SU-DHL-6 (cell line): ENCODE measurements around the gene FZD8.

Source experiments
- H2AFZ ChIP-seq: fragments of 200-600 bp; sonication (generic); 2 replicates; pipeline ENCODE4 v1.6.1; 2014; ENCODE audit warnings: low read depth, mild to moderate bottlenecking, moderate library complexity, mixed read lengths, antibody characterized with exemption, low read length; ENCODE audit not compliant: severe bottlenecking
- H3F3A ChIP-seq: fragments of 200-600 bp; shearing (Covaris generic); 2 replicates; pipeline ENCODE4 v1.6.0; 2016; ENCODE audit warnings: antibody characterized with exemption, mild to moderate bottlenecking; ENCODE audit not compliant: insufficient read depth
- H3K27ac ChIP-seq: fragments of 200-600 bp; sonication (generic); 2 replicates; pipeline ENCODE4 v1.5.1; 2016; ENCODE audit warnings: low read depth, mild to moderate bottlenecking, low read length, moderate library complexity, mixed read lengths
- H3K27me3 ChIP-seq: fragments of 200-600 bp; sonication (generic), shearing (Covaris generic); 2 replicates; pipeline ENCODE4 v1.6.0; 2014; ENCODE audit warnings: mild to moderate bottlenecking, low read length
- H3K36me3 ChIP-seq: fragments of 200-600 bp; sonication (generic); 2 replicates; pipeline ENCODE4 v1.6.1; 2014; ENCODE audit warnings: mild to moderate bottlenecking, low read length, mixed read lengths
- H3K4me2 ChIP-seq: fragments of 300-600, 200-600 bp; shearing (Covaris generic), sonication (generic); 2 replicates; pipeline ENCODE4 v1.6.0; 2014; ENCODE audit warnings: low read length, low read depth, mild to moderate bottlenecking; ENCODE audit not compliant: poor library complexity, severe bottlenecking
- H3K4me3 ChIP-seq: fragments of 200-600 bp; sonication (generic); 2 replicates; pipeline ENCODE4 v1.5.1; 2014; ENCODE audit warnings: antibody characterized with exemption, low read length, mild to moderate bottlenecking, mixed read lengths; ENCODE audit not compliant: insufficient read depth, poor library complexity, severe bottlenecking
- H3K79me2 ChIP-seq: fragments of 200-600 bp; sonication (generic); 2 replicates; pipeline ENCODE4 v1.6.1; 2014; ENCODE audit warnings: mild to moderate bottlenecking, low read length, moderate library complexity; ENCODE audit not compliant: insufficient read depth
- H3K9ac ChIP-seq: fragments of 200-600 bp; sonication (generic); 2 replicates; pipeline ENCODE4 v1.7.0; 2014; ENCODE audit warnings: mild to moderate bottlenecking, low read length
- H3K9me2 ChIP-seq: fragments of 200-600 bp; sonication (generic); replicated peaks from 2 replicates; pipeline ENCODE4 v1.6.1; 2014; ENCODE audit warnings: low read length; ENCODE audit not compliant: insufficient read depth
- H3K9me3 ChIP-seq: fragments of 200-600 bp; sonication (generic); 2 replicates; pipeline ENCODE4 v1.6.1; 2014; ENCODE audit warnings: low read length, mixed read lengths; ENCODE audit not compliant: insufficient read depth
- H4K20me1 ChIP-seq: fragments of 200-600 bp; sonication (generic); 2 replicates; pipeline ENCODE4 v1.6.1; 2014; ENCODE audit warnings: low read depth, mild to moderate bottlenecking, antibody characterized with exemption, low read length, moderate library complexity, mixed read lengths
- CTCF ChIP-seq: fragments of 200-600 bp; sonication (generic); IDR thresholded peaks from one replicate; pipeline ENCODE4 v1.5.1; 2017; ENCODE audit warnings: antibody characterized with exemption, mild to moderate bottlenecking, low read length, moderate library complexity; ENCODE audit not compliant: insufficient read depth, poor library complexity, severe bottlenecking
- EZH2phosphoT487 ChIP-seq: fragments of 200-600 bp; sonication (generic), shearing (Covaris generic); conservative IDR thresholded peaks from 2 replicates; pipeline ENCODE4 v1.6.1; 2018; ENCODE audit warnings: mild to moderate bottlenecking, antibody characterized with exemption, low read length, moderate library complexity, mixed read lengths

Gene FZD8

GRCh38 chr10:35661236-35661635, 19.1 kb upstream of the FZD8 start:
- Histone ChIP-seq H3K4me3 (no peak overlapping the region), H3K9me3 (no peaks in the 10 kb centered on the region), H4K20me1 (no peaks in the 10 kb centered on the region), H3K9ac (no peak overlapping the region), H3K27me3 (no peaks in the 10 kb centered on the region), H3K4me2 (no peak overlapping the region), H3K79me2 (no peaks in the 10 kb centered on the region), H3F3A (no peaks in the 10 kb centered on the region), H2AFZ (no peak overlapping the region), H3K9me2 (no peaks in the 10 kb centered on the region), H3K36me3 (no peaks in the 10 kb centered on the region), H3K27ac (no peak overlapping the region)
- no peak for TF ChIP-seq CTCF
- no peak for TF ChIP-seq EZH2phosphoT487

GRCh38 chr10:35659456-35659855, 17.4 kb upstream of the FZD8 start:
- TF ChIP-seq CTCF (no peak), EZH2phosphoT487 (no peak)
- Histone ChIP-seq H3K79me2 (no peaks in the 10 kb centered on the region), H3K9me2 (no peaks in the 10 kb centered on the region), H3F3A (no peaks in the 10 kb centered on the region), H3K9ac (no peak overlapping the region), H2AFZ (no peak overlapping the region), H3K4me2 (no peak overlapping the region), H3K27me3 (no peaks in the 10 kb centered on the region), H3K4me3 (no peak overlapping the region), H3K9me3 (no peaks in the 10 kb centered on the region), H3K27ac (no peak overlapping the region), H3K36me3 (no peaks in the 10 kb centered on the region), H4K20me1 (no peaks in the 10 kb centered on the region)

- no peak overlapping the region for H3K27ac ChIP-seq
- no peaks in the 10 kb centered on the region for H3K9me2 ChIP-seq
- H3K9ac ChIP-seq, result no peak overlapping the region
- H3K36me3 ChIP-seq, result no peaks in the 10 kb centered on the region
- no peak overlapping the region for H2AFZ ChIP-seq
- H3F3A ChIP-seq, result no peaks in the 10 kb centered on the region
- H3K4me2 ChIP-seq, result no peak overlapping the region
- H3K79me2 ChIP-seq, result no peaks in the 10 kb centered on the region
- H3K27me3 ChIP-seq, result no peaks in the 10 kb centered on the region
- no peak overlapping the region for H3K4me3 ChIP-seq
- H3K9me3 ChIP-seq, result no peaks in the 10 kb centered on the region
- no peak for TF ChIP-seq CTCF
- no peak for TF ChIP-seq EZH2phosphoT487
- no peaks in the 10 kb centered on the region for H4K20me1 ChIP-seq
These were observed 15.5 kb upstream of the FZD8 start for GRCh38 chr10:35657621-35658020.
